ENCODE data around the gene FAM120B.

- TF ChIP-seq POLR2A (IDR thresholded peaks at IDR 0.05): no peak
- TF ChIP-seq, protein P1, sequence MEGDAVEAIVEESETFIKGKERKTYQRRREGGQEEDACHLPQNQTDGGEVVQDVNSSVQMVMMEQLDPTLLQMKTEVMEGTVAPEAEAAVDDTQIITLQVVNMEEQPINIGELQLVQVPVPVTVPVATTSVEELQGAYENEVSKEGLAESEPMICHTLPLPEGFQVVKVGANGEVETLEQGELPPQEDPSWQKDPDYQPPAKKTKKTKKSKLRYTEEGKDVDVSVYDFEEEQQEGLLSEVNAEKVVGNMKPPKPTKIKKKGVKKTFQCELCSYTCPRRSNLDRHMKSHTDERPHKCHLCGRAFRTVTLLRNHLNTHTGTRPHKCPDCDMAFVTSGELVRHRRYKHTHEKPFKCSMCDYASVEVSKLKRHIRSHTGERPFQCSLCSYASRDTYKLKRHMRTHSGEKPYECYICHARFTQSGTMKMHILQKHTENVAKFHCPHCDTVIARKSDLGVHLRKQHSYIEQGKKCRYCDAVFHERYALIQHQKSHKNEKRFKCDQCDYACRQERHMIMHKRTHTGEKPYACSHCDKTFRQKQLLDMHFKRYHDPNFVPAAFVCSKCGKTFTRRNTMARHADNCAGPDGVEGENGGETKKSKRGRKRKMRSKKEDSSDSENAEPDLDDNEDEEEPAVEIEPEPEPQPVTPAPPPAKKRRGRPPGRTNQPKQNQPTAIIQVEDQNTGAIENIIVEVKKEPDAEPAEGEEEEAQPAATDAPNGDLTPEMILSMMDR (IDR thresholded peaks at IDR 0.05): no peak
Observed at GRCh38 chr6:170442596-170442995, 136.0 kb downstream of the FAM120B start.

All from gastroesophageal sphincter (tissue), 3 donors.